Neural cell (in vitro differentiated cells): ENCODE data around the gene CCT3. TPM values are rescaled to one million over a fixed set of nuclear protein-coding genes. Genes with fewer than 3 reads are reported as not detected.

ENCODE experiments used
- H2AFZ ChIP-seq: fragments of 200-600, 300-800 bp; sonication (generic), shearing (Covaris generic); 2 replicates; pipeline ENCODE4 v1.6.0; 2014; ENCODE audit warnings: low read depth, mild to moderate bottlenecking, antibody characterized with exemption, low read length, moderate library complexity
- H3F3A ChIP-seq: fragments of 200-600 bp; shearing (Covaris generic); 2 replicates; pipeline ENCODE4 v1.6.1; 2016; ENCODE audit warnings: mild to moderate bottlenecking, moderate library complexity, mixed read lengths, antibody characterized with exemption, low read length; ENCODE audit not compliant: insufficient read depth, poor library complexity, severe bottlenecking
- H3K27ac ChIP-seq: fragments of 200-600, 300-800 bp; sonication (generic), shearing (Covaris generic); 2 replicates; pipeline ENCODE4 v1.5.1; 2014; ENCODE audit warnings: mild to moderate bottlenecking, low read length, moderate library complexity
- H3K27me3 ChIP-seq: fragments of 300-800, 200-600 bp; sonication (generic), shearing (Covaris generic); 2 replicates; pipeline ENCODE4 v1.6.0; 2014; ENCODE audit warnings: mild to moderate bottlenecking, low read depth, low read length, moderate library complexity; ENCODE audit not compliant: insufficient read depth
- H3K36me3 ChIP-seq: fragments of 300-800, 200-600 bp; sonication (generic), shearing (Covaris generic); 2 replicates; pipeline ENCODE4 v1.5.1; 2014; ENCODE audit warnings: mild to moderate bottlenecking, antibody characterized with exemption, low read length, moderate library complexity; ENCODE audit not compliant: insufficient read depth
- H3K4me2 ChIP-seq: fragments of 300-800, 200-600 bp; sonication (generic), shearing (Covaris generic); 2 replicates; pipeline ENCODE4 v1.6.0; 2014; ENCODE audit warnings: mild to moderate bottlenecking, low read length
- H3K4me3 ChIP-seq: fragments of 300-800, 200-600 bp; sonication (generic), shearing (Covaris generic); 2 replicates; pipeline ENCODE4 v1.5.1; 2014; ENCODE audit warnings: mild to moderate bottlenecking, low read length, moderate library complexity
- H3K79me2 ChIP-seq: fragments of 200-600 bp; shearing (Covaris generic); replicated peaks from 2 replicates; pipeline ENCODE4 v1.6.0; 2014; ENCODE audit warnings: mild to moderate bottlenecking, low read length, moderate library complexity; ENCODE audit not compliant: insufficient read depth
- H3K9ac ChIP-seq: fragments of 300-800, 200-600 bp; sonication (generic), shearing (Covaris generic); 2 replicates; pipeline ENCODE4 v1.6.1; 2016; ENCODE audit warnings: mild to moderate bottlenecking, low read length, mixed read lengths
- H3K9me2 ChIP-seq: fragments of 200-600 bp; shearing (Covaris generic); 2 replicates; pipeline ENCODE4 v1.6.1; 2016; ENCODE audit warnings: mild to moderate bottlenecking, low read length, mixed read lengths; ENCODE audit not compliant: insufficient read depth
- H3K9me3 ChIP-seq: fragments of 200-600, 300-800 bp; sonication (generic), shearing (Covaris generic); 2 replicates; pipeline ENCODE4 v1.6.1; 2016; ENCODE audit warnings: mild to moderate bottlenecking, mixed run types, low read length, moderate library complexity, mixed read lengths
- H4K20me1 ChIP-seq: fragments of 200-600 bp; shearing (Covaris generic); 2 replicates; pipeline ENCODE4 v1.6.1; 2016; ENCODE audit warnings: mild to moderate bottlenecking, mixed run types; ENCODE audit not compliant: insufficient read depth
- CTCF ChIP-seq: fragments of 450-650 bp; IDR thresholded peaks from 2 replicates; pipeline ENCODE4 v1.5.1; 2014; ENCODE audit warnings: antibody characterized with exemption, mild to moderate bottlenecking, moderate library complexity; ENCODE audit not compliant: poor library complexity, severe bottlenecking
- EP300 ChIP-seq: fragments of 450-650 bp; conservative IDR thresholded peaks from 2 replicates; pipeline ENCODE4 v1.6.1; 2014; ENCODE audit warnings: antibody characterized with exemption, mild to moderate bottlenecking, moderate library complexity; ENCODE audit not compliant: poor library complexity, severe bottlenecking
- EZH2 ChIP-seq: fragments of 200-600, 300-800 bp; shearing (Covaris generic), sonication (generic); IDR thresholded peaks from 2 replicates; pipeline ENCODE4 v1.6.1; 2014; ENCODE audit warnings: antibody characterized with exemption, low read length, borderline replicate concordance, mild to moderate bottlenecking; ENCODE audit not compliant: insufficient read depth, poor library complexity, severe bottlenecking
- MXI1 ChIP-seq: fragments of 450-650 bp; conservative IDR thresholded peaks from 2 replicates; pipeline ENCODE4 v1.6.1; 2014; ENCODE audit warnings: antibody characterized with exemption, mild to moderate bottlenecking; ENCODE audit not compliant: poor library complexity, severe bottlenecking
- POLR2AphosphoS5 ChIP-seq: IDR thresholded peaks from 2 replicates; pipeline ENCODE4 v1.6.1; 2012
- RAD21 ChIP-seq: fragments of 450-650 bp; conservative IDR thresholded peaks from 2 replicates; pipeline ENCODE4 v1.6.1; 2014; ENCODE audit warnings: antibody characterized with exemption, mild to moderate bottlenecking, moderate library complexity
- REST ChIP-seq: IDR thresholded peaks from 2 replicates; pipeline ENCODE4 v1.6.1; 2012; ENCODE audit warnings: borderline replicate concordance
- SMC3 ChIP-seq: fragments of 450-650 bp; conservative IDR thresholded peaks from 2 replicates; pipeline ENCODE4 v1.6.1; 2014; ENCODE audit warnings: antibody characterized with exemption, mild to moderate bottlenecking, moderate library complexity; ENCODE audit not compliant: poor library complexity
- TAF1 ChIP-seq: IDR thresholded peaks from 2 replicates; pipeline ENCODE4 v1.6.1; 2012; ENCODE audit warnings: low read depth
- polyA plus RNA-seq: library from polyadenylated mRNA; depleted of rRNA; stranded (reverse); fragments of >200 nt; gene quantifications from 2 replicates; pipeline ENCODE4 v1.2.3, GENCODE V29; 2014

Gene CCT3
- polyA plus RNA-seq, 1 donor from 2014 or later = 288 TPM

- H3K9me2 ChIP-seq = no peaks in the 10 kb centered on the region
- H3K9ac ChIP-seq = no peak overlapping the region
- H3F3A ChIP-seq = no peaks in the 10 kb centered on the region
- no peaks in the 10 kb centered on the region for H3K36me3 ChIP-seq
- H3K4me2 ChIP-seq = no peak overlapping the region
- TF ChIP-seq MXI1 (no peak), REST (no peak), POLR2AphosphoS5 (no peak), RAD21 (no peak), SMC3 (no peak), CTCF (no peak), TAF1 (no peak), EP300 (no peak), EZH2 (no peak)
- no peaks in the 10 kb centered on the region for H3K79me2 ChIP-seq
- H3K9me3 ChIP-seq = no peaks in the 10 kb centered on the region
- H3K27me3 ChIP-seq = peaks cover 38% of the 10 kb centered on the region
- H3K27ac ChIP-seq = no peak overlapping the region
- H3K4me3 ChIP-seq = no peak overlapping the region
- H4K20me1 ChIP-seq = no peaks in the 10 kb centered on the region
- H2AFZ ChIP-seq = no peak overlapping the region
Observed at GRCh38 chr1:156367383-156368156, 29.5 kb upstream of the CCT3 start.

- H3K9ac ChIP-seq = no peak overlapping the region
- H4K20me1 ChIP-seq = no peaks in the 10 kb centered on the region
- H3K4me2 ChIP-seq = no peak overlapping the region
- TF ChIP-seq RAD21 (no peak), TAF1 (no peak), REST (no peak), MXI1 (no peak)
- peaks cover 29% of the 10 kb centered on the region for H3K27me3 ChIP-seq
- H3K27ac ChIP-seq = no peak overlapping the region
- H3K36me3 ChIP-seq = no peaks in the 10 kb centered on the region
- no peaks in the 10 kb centered on the region for H3K9me2 ChIP-seq
- H3K4me3 ChIP-seq = no peak overlapping the region
- H3F3A ChIP-seq = no peaks in the 10 kb centered on the region
- no peaks in the 10 kb centered on the region for H3K9me3 ChIP-seq
- no peak overlapping the region for H2AFZ ChIP-seq
- no peaks in the 10 kb centered on the region for H3K79me2 ChIP-seq
Observed at GRCh38 chr1:156366378-156367166, 28.5 kb upstream of the CCT3 start.
